H1 (cell line): Measurements from ENCODE around the gene MORN5. TPM values are rescaled to one million over a fixed set of nuclear protein-coding genes. Genes with fewer than 3 reads are reported as not detected.

Source experiments
- ATF2 ChIP-seq: IDR thresholded peaks from 2 replicates; pipeline ENCODE4 v1.6.1; 2012; ENCODE audit warnings: low read length, inconsistent platforms
- RFX5 ChIP-seq: IDR thresholded peaks from 2 replicates; pipeline ENCODE4 v1.6.1; 2011; ENCODE audit warnings: low read depth, low read length, improper control_type of control experiment, borderline replicate concordance
- polyA plus RNA-seq, 7 experiments: library from polyadenylated mRNA; depleted of rRNA in 3 of 7; stranded (reverse) in 5 of 7; unstranded in 2 of 7; fragments of >200 nt in 5 of 7; fragments of 200-250 nt in 2 of 7; gene quantifications; 1 replicate in 5 of 7; 2 replicates in 1 of 7; 4 replicates in 1 of 7; pipeline versions ENCODE4 v1.2.1 to v1.2.3, GENCODE V29; 2011 to 2013; ENCODE audit warnings: missing spikeins in 2 of 7, mixed read lengths in 2 of 7
- total RNA-seq: library from RNA; stranded (reverse); fragmentation: NEBNext Ultra II Directional; extraction: Animal tissue kit (Norgen Biotek cat#: 25700); gene quantifications from 2 replicates; pipeline ENCODE4 v1.2.1, GENCODE V29; 2021

MORN5 gene
- total and polyA plus RNA-seq, 2 of the 8 experiments (the other 6 are each of a cell fraction or from before 2014, with no cell fraction given): not detected

DNA sequence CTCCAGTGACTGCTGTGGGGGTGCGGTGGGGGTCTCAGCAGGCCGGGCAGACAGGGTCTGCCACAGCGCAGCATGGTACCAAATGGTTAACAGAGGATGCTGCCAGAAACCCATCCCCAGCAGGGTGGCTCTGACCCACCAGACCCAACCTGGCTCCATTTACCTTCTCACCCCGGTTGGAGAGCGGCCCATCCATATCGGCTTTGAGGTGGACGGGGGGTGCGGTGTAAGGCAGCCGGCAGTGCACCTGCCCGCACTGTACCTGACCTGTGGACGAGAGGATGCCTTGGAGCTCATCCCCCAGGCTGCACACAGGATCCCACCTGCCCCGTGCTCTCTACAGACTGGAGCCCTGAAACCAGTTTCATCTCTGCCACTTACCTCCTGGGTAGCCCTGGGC is 49.7 kb downstream of the MORN5 start (continued):
- TF ChIP-seq ATF2 (no peak), RFX5 (no peak)
